ENCODE results near the gene CNTNAP2.

- TF ChIP-seq CTCF (IDR thresholded peaks at IDR 0.05) (no peak), POLR2A (IDR thresholded peaks at IDR 0.05) (no peak), EP300 (IDR thresholded peaks at IDR 0.05) (no peak), POLR2AphosphoS5 (IDR thresholded peaks at IDR 0.05) (no peak)
Measured at GRCh38 chr7:147022056-147022455, 905.5 kb downstream of the CNTNAP2 start.

Measured in suprapubic skin (tissue), 4 donors.